Tibial nerve (tissue), 4 donors: Measurements from ENCODE around the gene CD40.

Experiments used
- CTCF ChIP-seq, 5 experiments: fragments of 200-600 bp in 3 of 5; fragments of 450-650 bp in 2 of 5; sonication (generic) in 3 of 5; IDR thresholded peaks; one replicate each; pipeline ENCODE4 v1.5.1; 2016 to 2019; ENCODE audit warnings: antibody characterized with exemption in 5 of 5, mild to moderate bottlenecking in 3 of 5, moderate library complexity in 2 of 5
- EP300 ChIP-seq, 2 donors: sonication (generic); formaldehyde crosslinking; IDR thresholded peaks; one replicate each; pipeline ENCODE4 v1.6.1; 2017; ENCODE audit warnings: antibody characterized with exemption in 2 of 2, mild to moderate bottlenecking in 1 of 2
- POLR2A ChIP-seq, 2 donors: fragments of 450-650 bp; IDR thresholded peaks; one replicate each; pipeline ENCODE4 v1.6.1; 2017; ENCODE audit warnings: antibody characterized with exemption in 2 of 2, mild to moderate bottlenecking in 2 of 2, moderate library complexity in 2 of 2

DNA sequence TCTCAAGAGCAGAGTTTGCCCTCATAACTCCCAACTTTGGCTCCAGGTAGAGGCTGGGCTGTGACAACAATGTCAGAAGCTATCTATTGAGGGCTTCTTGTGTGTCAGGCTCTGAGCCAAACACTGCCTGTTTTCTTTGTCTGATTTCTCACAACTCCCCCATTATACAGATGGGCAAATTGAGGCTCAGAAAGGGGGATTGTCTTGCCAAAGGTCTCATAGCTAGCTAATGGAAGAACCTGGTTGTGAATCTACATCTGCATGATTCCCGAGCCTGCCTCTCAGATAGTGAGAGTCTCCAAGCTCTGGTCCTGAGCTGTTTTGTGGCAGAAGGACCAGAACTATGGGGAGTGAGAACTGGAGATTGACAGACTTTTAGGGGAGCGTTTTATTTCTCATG lies 1.4 kb downstream of the CD40 start:
- TF ChIP-seq CTCF (IDR thresholded peaks at IDR 0.05) (no peak), EP300 (IDR thresholded peaks at IDR 0.05) (no peak), POLR2A (IDR thresholded peaks at IDR 0.05) (no peak)
